Daoy (cell line): ENCODE results near the gene DNAJA3. TPM values are rescaled to one million over a fixed set of nuclear protein-coding genes. Genes with fewer than 3 reads are reported as not detected.

Experiments
- DNase-seq: peaks from one replicate; pipeline ENCODE4 v3.0.0-alpha.2; 2015; ENCODE audit warnings: low read depth
- total RNA-seq: library from RNA; depleted of rRNA; stranded (reverse); fragments of >200 nt; shearing (Covaris generic); gene quantifications from 2 replicates; pipeline ENCODE4 v1.2.3, GENCODE V29; 2014

The DNAJA3 gene
- total RNA-seq, 1 experiment from 2014 or later, result 73.9 TPM

DNA sequence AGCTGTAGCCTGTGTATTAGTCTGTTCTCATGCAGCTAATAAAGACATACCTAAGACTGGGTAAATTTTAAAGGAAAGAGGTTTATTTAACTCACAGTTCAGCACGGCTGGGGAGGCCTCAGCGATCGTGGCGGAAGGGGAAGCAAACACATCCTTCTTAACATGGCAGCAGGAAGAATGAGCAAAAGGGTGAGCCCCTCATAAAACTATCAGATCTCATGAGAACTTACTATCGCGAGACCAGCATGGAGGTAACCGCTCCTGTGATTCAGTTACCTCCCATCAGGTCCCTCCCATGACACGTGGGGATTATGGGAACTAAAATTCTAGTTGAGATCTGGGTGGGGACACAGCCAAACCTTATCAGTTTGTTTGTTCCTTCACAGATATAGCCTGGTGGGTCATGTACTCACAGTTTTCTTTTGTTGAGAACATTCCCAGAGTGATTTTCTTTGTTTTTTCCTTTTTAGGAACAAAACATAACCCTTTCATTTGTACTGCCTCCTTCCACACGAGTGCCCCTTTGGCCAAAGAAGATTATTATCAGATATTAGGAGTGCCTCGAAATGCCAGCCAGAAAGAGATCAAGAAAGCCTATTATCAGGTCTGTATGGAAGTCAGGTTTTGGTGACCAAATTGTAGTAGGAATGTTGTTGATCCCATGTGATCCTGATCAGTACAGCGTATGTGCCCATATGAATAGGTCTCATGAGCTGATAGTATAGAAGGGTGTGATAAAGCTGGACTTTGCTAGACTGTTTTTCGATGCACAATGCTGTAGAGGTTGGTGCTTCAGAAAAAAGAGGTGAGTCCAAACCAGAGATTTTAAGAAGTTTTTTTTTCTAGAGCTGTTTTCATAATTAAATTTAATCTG, 8.5 kb downstream of the DNAJA3 start:
- DNase-seq, result no peak

DNA sequence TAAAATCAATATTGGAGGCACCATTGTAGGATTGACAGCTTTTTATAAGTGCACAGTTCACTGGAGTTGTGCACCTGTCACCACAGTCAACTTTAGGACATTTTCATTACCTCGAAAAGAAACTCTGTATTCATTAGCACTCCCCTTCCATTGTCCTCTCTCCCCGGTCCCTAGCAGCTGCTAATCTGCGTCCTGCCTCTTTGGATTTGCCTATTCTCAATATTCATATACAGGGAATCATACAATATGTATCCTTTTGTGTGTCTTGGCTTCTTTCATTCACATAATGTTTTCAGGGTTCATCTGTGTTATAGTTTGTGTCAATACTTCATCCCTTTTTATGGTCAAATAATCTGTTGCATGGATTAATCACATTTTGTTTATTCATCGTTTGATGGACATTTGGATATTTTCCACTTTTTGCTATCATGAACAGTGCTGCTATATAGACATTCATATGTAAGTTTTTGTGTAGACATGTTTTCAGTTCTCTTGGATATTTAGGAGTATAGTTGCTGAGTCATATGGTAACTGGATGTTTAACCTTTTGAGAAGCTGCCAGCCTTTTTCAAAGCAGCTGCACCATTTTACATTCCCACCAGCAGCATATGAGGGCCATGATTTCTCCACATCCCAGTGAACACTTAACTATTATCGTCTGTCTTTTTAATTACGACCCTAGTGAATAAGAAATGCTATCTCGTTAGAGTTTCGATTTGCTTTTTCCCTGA, 9.8 kb downstream of the DNAJA3 start:
- no peak for DNase-seq

DNA sequence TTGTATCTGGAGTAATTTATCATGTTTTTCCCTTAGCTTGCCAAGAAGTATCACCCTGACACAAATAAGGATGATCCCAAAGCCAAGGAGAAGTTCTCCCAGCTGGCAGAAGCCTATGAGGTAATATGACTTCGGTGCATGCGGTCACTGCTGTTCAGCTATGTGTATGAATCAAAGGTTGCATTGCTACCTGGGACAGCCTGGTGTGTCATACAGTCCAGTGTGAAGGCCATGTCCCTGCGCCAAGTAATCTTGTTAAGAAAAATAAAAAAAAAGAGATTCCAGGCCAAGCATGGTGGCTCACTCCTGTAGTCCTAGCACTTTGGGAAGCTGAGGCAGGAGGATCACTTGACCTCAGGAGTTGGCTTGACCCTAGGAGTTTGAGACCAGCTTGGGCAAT, 11.7 kb downstream of the DNAJA3 start:
- DNase-seq, result no peak

DNA sequence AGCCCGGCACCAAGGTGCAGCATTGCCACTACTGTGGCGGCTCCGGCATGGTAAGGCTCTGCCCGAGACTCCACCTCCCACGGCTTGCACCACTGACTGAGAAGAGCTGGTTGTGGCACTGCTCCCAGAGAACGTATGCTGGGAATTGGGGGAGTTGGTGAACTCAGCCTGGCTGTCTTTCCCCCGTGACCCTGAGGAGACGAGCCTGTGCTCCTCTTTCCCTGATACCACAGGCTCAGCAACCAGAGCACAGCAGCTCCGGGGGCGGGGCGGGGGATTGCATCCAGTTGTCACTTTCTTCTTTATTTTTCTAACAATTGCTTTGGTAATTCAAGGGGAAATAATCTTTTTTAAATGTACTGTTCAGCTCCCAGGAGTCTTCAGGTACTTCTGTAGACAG, 16.7 kb downstream of the DNAJA3 start:
- DNase-seq, result no peak

DNA sequence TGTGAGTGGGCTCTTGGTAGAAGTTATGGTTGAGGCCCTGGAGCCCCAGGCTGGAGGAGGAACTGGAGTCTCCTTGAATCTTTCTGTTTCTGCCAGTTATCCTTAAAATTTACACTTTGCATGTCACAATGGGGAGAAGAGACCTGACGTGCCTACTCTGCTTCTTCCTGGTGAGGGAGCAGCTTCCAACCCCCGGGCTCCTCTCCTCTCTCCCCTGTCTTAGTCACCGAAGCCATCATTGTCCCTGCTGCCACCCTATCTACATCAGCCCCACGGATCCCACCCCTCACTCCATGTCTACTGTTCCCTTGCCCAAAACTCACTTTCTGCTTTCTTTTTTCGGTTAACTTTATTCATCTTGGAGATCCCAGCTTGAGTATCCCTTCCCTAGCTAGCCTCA, 17.6 kb downstream of the DNAJA3 start:
- DNase-seq, result no peak

DNA sequence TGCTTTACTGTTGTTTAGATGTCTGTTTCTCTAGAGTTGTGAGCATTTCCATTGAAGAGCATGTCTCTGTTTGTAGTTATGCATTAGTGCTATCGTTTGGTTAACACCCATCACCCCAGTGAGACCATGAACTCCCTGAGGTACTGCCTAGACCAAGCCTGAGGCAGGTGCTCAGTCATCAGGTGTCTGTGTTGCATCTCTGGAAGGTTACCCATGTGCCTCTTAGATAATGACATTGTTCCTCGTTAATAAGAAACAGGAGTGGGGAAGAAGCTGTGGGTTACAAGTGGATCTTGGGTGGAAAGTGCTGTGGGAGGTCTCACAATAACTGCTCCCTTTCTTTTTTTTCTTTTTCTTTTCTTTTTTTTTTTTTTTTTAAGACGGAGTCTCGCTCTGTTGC, 18.3 kb downstream of the DNAJA3 start:
- no peak for DNase-seq

DNA sequence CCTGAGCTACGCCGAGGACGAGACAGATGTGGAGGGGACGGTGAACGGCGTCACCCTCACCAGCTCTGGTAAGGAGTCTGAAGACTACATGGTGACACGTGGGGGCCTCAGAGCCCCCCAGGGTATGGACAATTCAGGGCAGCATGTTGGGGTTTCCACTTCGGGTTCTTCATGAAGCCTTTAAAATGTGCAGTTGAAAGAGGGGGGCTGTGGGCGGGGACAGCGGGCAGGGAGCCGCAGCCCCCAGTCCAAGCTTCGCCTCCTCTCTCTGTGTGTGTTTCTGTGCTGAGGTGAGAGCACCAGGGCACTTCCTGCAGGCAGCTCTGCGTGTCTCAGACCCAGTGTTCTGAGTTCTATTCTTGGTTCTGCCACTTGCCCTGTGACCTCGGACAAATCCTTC, 24.8 kb downstream of the DNAJA3 start:
- DNase-seq, result no peak

DNA sequence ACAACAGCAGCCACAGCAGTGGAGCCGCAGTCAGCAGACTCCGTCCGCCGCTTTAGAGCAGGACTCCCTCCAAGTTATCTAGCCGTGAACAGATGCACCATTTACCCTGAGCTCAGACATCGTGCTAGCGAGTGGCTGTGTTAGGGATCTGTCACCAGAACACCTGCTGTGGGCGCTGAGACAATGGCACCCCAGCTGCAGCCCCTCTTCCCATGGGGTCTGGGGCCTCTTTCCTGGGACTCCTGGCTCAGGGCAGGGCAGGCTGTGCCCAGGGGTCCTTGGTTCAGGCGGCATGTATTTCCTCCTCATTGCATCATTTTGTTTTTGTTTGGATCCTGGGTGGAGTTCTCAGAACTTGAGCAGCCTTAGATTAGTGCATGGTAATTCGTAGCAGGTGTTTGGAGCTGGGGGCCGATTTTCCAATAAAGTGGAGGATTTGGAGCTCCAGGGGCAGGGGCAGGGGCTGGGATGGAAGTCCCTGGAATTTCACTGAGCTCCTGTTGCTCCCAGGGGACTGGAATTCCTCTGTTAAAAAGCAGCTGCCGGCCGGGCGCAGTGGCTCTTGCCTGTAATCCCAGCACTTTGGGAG, 25.4 kb downstream of the DNAJA3 start:
- DNase-seq, result no peak

DNA sequence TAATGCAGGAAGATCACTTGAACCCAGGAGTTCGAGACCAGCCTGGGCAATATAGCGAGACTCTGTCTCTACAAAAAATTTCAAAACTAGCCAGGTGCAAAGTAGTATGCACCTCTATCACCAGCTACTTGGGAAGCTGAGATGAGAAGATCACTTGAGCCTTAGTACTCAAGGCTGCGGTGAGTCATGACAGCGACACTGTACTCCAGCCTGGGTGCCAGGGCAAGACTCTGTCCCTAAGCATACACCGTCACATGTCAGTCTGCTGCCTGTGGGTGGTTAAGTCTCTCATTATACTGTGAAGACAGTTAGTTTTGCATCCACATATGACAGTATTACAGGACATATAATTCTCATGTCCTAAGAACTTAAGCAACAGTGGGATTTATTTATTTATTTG, 27.0 kb downstream of the DNAJA3 start:
- no peak for DNase-seq

DNA sequence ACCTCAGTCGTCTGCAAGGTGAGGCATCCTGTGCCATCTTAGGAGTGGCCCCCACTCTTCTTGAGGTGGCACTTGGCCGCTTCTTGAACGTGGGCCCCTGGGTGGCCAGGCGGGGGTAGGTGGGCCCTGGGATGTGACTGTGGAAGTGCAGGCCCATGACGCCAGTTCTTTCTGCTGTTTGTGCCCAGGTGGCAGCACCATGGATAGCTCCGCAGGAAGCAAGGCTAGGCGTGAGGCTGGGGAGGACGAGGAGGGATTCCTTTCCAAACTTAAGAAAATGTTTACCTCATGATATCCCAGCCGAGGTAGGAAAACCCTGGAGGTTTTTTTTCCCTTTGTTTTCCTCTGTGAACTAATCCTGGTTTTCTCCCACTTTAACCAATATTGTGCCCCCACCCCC, 29.0 kb downstream of the DNAJA3 start:
- DNase-seq, result no peak

DNA sequence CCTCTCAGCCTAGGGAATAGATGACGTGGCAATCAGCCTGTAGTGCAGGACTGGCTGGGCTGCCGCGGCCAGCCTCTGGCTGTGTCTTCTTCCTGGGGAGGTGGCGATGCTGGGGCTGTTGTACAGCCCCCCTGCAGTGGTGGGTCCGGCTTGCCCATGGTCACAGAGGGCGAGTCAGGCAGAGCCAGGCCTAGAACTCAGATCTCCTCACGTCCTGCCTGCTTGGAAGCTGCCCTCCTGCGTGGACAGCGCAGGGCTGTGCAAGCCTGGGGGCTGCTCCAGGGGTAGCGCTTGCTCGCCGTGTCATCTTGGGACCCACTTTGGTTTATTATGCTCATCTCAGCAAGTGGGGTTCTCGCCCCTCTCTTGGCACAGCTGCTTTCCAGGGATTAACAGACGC, 29.4 kb downstream of the DNAJA3 start:
- DNase-seq, result no peak

DNA sequence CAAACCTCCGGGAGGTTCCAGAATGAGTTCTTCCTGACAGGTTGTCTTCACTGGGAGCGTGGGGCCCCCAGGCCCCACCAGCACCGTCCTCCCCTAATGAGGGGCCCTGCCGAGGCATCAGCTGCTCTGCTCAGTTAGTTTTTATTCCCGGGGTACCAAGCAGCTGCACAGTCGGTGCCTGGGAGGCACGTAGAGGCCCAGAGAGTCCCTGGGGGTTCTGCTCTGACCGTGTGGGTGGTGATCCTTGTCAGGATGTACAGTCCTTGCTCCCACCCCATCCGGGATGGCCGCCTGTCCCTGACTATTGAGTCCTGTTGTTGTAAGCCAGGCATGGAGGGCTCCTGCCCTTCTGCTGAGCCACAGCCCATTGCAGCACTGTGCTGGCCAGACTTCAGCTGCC, 30.3 kb downstream of the DNAJA3 start:
- DNase-seq, result no peak

DNA sequence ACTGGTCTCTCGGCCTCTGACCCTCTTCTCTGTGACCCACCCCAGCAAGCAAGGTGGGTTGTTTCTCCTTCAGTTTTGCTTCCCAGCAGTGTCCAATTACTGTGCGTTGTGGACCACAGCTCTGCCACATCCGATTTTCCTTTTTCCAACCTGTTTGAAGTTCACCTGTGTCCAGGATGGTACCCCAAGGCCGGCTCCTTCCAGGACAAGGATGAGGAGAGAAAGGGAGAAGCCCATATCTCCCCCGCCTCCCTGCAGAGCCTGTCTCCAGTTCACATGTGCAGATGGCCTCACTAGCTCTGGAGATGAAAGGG, 35.2 kb downstream of the DNAJA3 start:
- no peak for DNase-seq

DNA sequence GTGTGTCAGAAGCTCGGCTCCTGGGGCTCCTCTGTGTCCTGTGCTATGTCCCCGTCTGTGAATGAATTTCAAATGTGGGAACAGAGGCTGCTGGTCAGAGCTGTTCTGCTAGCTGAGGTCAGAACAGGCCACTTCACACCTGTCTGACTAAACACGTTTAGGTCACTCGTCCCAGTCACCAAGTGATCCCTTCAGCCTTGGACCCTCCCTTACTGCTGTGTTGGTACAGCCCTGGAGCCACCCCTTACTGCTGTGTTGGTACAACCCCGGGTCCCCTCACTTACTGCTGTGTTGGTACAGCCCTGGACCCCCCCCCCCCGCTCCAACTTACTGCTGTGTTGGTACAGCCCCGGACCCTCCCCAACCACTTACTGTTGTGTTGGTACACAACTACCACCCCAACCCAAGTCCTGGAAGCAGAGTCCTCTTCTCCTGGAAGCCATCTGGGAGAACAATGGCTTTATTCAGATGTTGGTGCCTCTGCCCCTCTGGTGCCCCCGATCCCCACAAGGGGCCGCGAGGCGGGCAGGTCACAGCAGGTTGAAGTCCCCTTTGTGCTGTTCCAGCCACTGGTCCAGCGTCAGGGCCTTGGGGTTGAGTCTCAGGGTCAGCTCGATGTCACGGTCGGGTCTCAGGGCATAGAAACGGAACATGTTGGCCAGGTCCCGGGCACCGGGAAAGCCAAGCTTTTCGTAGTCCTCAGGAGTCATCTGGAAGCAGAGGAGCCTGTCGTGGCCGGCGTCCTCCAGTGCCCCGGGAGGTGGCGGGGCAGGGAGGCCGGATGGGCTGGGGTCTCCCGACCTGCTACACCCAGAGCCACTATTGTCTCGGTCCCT, 35.8 kb downstream of the DNAJA3 start:
- no peak for DNase-seq

DNA sequence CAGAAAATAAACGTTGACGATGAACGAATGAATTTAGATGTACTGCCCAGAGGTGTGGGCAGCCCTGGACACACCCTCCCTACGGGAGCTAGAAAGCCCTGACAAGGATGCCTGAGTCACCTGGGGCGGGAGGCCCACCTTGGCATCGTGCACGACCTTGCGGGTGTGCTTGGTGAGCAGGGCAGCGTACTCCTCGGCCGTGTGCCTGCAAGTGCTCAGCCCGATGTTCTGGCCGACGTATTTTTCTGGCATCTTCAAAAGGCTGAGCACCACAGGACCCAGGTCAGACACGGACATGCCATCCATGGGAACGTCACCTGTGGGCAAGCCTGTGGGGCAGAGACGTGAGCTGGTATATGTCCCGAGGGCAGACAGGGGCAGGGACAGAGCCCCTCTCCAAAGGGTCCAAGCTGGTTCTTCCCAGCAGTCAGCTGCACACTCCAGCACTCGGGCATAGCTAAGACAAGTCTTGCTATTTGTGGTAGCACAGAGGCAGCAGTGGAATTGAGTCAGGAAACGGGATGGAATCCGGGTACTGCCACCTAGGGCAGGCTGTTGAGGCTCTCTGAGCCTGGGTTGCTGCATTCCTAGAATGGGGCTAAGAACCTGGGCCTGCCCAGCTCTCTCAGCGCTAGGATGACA, 38.0 kb downstream of the DNAJA3 start:
- DNase-seq, result no peak

DNA sequence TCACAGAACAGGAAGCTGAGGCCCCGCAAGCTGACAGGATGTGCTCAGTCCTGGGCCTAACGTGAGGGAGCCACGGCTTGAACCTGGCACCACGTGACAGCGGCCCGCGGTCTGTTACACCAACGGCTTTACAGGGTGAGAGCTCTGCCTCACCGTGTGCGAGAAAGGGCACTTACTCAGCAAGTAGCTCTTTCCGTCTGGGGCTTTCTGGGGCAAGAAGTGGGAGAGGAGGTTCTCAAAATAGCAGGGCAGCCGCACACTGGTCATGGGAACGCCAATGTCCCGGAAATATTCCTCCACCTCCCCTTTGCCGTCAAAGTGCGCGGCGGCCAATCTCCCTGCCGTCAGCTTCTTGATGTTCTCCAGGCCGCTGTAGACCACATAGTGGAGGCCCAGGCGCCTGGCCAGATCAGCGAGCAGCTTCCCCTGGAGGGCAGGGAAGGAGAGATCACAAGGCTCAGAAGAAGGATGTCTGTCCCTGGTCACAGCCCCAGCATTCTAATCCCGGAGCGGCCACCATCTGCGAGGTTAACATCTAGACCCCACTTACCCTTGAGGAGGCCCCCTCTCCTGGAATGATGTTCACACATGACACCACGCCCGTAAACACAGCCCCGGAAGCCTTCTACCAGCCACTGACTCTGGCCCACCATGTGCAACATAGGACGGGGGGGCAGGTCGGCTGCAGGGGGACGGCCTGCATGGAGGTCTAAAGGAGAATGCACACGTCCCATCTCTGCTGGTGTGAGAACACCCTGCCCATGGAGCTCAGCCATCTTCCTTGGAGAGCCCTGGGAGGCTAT, 40.5 kb downstream of the DNAJA3 start:
- DNase-seq, result no peak

DNA sequence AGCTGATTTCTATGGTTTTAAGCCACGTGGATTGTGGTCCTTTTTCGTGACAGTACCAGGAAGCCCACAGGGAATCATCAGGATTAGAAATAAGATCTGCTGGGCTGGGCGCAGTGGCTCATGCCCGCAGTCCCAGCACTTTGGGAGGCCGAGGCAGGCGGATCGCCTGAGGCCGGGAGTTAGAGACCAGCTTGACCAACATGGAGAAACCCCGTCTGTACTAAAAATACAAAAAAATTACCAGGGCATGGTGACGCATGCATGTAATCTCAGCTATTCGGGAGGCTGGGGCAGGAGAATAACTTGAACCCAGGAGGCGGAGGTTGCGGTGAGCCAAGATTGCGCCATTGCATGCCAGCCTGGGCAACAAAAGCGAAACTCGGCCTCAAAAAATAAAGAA, 42.2 kb downstream of the DNAJA3 start:
- DNase-seq, result no peak

DNA sequence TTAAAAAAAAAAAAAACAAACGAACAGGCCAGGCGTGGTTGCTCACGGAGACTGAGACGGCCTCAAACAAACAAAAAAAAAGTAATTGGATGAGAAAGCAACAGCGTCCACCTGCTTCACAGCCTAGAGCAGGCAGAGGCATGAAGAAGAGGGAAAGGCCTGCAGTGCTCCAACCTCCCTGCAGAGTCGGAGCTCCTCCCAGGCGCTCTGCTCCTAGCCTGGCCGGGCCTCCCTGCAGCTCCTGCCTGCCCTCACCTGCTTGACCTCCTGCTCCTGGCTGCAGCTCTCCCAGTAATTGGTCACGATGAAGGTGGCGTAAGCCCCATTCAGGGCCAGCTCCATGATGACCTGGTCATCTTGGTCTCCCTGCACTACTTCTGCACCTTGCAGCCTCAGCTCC, 43.3 kb downstream of the DNAJA3 start:
- no peak for DNase-seq

DNA sequence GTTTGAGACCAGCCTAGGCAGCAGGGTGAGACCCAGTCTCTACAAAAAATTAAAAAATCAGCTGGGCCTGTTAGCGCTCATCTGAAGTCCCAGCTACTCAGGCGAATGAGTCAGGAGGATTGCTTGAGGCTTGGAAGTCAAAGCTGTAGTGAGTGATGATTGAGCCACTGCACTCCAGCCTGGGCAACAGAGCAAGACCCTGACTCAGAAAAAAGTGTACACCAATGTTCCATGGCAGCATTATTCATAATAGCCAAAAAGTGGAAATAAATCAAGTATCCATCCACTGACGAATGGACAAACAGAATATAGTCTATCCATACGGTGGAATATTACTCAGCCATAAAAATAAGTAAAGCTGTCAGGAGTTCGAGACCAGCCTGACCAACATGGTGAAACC, 46.2 kb downstream of the DNAJA3 start:
- no peak for DNase-seq

DNA sequence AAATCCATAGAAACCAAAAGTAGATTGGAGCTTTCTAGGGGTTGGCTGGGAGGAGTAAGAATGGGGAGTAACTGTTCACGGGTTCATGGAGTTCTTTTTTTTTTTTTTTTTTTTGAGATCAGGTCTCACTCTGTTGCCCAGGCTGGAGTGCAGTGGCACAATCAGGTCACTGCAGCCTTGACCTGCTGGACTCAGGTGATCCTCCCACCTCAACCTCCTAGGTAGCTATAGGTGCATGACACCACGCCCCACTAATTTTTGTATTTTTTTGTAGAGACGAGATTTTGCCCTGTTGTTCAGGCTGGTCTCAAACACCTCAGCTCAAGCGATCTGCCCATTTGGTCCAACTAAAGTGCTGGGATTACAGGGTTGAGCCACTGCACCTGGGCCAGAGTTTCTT, 47.2 kb downstream of the DNAJA3 start:
- no peak for DNase-seq
